NCI-H82 (cell line): Measurements from ENCODE around the gene MAGIX.

Source experiments
- DNase-seq: peaks from one replicate; lab custom pipeline; 2025; lab: John Stamatoyannopoulos, UW

The MAGIX gene

DNA sequence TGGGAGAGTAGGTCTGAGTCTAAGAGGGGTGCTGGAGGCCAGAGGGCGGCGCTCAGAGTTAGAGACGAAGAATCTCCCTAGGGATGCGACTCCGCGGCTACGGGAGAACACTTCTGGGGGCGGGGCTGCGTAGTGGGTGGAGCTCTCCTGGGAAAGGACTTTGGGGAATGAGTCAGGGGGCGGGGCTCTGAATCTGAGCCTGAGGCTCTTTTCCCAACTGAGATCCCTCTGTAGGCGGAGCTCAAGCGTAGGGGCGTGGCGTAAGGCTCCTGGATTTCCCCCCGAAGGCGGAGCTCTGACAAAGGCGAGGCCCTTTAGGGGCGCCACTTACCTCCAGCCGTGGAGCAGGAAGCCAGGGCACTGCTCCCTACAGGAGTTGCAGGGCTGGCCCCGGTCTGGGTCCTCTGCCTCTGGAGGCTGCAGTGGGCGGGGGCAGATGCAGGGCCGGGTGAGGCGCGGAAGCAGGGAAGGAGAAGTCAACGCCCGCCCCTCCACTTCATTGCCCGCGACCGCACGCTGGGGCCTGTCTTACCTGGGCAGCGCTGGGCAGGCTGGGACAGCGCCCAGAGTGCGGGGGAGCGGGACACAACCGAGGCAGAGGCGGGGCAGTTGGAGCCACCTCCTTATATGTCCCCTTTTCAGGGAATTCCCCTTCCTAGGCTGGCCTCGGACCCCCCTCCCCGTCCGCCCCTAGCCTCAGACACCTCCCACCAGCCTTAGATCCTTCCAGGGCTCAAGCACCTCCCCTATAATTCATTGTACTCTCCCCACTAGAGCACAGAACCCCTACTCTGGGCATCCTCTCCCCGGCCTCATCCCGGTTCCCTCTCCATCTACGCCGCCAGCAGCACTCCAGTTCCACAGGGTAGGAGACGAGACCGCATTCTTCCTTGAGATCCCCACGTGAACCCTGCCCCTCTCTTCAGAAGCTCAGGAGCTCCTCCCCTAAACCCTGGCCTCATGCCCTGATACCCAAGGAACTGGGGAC is 22.0 kb downstream of the MAGIX start:
- DNase-seq: peak; percentile 99

DNA sequence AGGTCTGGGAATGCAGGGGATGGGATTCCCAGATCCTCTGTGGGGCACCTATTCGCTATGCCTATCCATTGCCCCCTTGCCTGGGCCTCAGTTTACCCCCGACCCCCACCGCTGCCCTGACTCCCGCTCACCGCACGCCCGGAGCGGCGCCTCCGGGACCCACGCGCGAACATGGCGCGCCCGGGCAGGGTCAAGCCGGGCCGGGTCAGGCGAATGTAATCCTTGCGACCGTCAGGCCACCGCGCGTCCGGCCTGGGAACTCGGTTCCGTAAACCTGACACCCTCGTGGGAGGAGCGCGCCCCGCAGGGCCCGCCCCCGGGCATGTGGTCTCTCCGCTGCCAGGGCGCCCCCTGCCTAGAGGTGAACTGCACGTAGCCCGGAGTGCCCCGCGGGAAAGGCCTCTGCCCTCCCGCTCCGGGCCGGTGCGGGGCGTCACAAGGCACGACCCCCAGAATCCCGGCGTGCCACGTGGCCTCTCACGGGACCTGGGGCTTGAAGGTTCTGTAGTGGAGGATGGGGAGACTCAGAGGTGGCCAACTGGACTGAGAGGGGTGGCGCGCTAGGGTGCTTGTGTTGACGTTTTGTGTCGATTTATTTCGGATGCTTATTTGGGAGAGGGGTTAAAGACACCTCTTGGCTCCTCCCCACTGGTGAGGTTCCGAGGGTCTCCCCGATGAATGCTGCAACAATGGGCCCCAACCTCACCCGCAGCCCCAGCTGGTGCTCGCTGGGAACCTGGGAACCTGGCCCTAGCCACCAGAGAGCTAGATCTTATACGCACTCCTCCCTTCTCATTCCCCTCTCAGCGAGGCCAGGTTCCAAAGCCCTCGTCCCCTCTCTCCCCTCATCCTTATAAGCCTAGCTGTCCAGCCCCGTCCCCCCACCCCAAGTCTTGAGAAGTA is 23.8 kb downstream of the MAGIX start, which contains the start of gene PRICKLE3:
PRICKLE3 (minus strand) TSS at position 249 of the 903 bp plus-strand sequence; CDS start at position 173, 76 bp downstream.
- peak; percentile 88 for DNase-seq

GRCh38 chrX:49187028-49187394 is 24.5 kb downstream of the MAGIX start:
- peak; percentile 74 for DNase-seq

DNA sequence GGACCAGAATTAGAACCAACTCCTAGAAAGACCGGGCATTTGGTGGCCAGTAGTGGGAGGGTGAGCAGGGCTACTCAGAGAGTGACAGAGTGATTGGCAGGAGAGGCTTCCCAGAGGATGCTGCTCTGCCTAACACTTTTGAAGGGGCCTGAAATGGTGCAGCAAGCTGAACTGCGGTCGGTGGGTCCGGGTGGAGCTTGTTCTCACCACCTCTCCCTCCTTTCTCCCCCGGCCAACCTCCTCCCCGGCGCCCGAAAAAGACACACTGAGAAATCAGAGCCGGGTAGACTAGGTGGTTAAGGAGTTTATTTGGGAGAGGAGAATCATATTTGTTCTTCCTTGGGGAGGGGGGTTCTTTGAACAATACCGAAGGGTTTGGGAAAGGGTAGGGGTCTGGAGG is 25.0 kb downstream of the MAGIX start:
- peak; percentile 67 for DNase-seq

DNA sequence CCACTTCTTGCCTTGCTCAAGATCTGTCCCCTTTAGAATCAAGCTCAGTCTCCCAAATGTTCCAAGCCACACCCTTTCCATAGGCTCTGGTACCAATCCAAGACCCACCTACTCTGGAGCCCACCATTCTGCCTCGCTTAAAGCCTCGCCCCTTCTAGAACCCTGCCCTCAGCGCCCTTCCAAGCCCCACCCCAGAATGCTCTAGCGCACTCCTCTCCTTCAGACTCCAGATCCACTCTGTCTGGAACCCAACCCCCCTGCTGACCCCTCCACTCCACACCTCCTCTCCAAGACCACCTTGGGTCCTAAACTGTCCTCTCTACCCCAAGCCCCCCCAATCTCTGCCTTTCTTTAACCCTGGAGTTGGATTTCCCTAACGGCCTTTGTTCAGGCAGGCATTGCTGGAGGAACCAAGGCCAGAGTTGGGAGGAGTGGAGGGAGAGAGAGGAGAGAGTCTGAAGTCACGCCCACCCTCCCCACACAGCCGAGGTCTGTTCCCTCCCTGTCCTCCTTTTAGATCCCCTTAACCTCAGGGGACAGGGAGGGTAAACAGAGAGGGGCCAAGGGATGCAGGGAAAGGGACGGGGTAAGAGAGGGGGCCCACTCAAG is 26.0 kb downstream of the MAGIX start:
- DNase-seq: peak; percentile 33

GRCh38 chrX:49189606-49190005 is 27.0 kb downstream of the MAGIX start:
- DNase-seq: no peak

DNA sequence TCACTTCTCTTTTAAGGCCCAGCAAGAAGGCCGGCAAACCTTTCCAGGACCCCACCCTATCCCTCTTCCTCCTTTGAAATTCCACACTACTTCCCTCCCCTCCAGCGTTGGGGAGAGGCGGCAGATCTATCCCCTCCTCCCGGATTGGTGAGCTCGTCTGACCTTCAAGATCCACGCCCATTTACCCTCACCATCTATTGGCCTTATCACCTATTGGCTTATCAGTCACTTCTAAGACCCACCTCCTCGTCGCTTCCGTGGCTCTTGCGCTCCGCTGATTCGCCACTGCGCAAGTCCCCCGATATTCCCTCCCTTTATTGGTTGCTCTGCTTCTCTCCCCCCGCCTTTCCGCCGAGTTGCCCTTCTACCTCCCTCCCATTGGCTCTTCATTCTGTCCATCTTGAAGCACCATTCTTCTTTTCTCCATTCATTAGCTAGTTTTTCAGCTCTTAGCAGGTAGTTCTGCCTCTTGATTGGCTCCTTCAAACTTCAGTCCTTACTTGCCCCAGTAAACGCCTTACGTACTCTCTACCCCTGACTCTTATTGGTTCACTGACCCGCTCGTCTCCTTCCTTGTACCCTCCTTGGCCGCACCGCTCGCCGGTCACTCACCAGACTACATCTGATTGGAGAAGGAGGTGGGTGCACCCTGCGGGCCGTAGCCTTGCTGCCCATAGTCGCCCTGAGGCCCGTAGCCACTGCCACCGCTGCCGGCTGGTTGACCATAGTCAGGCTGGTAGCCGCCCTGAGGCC is 28.4 kb downstream of the MAGIX start:
- DNase-seq: peak; percentile 13

- DNase-seq: no peak
Observed at GRCh38 chrX:49191574-49192011, 29.0 kb downstream of the MAGIX start.

DNA sequence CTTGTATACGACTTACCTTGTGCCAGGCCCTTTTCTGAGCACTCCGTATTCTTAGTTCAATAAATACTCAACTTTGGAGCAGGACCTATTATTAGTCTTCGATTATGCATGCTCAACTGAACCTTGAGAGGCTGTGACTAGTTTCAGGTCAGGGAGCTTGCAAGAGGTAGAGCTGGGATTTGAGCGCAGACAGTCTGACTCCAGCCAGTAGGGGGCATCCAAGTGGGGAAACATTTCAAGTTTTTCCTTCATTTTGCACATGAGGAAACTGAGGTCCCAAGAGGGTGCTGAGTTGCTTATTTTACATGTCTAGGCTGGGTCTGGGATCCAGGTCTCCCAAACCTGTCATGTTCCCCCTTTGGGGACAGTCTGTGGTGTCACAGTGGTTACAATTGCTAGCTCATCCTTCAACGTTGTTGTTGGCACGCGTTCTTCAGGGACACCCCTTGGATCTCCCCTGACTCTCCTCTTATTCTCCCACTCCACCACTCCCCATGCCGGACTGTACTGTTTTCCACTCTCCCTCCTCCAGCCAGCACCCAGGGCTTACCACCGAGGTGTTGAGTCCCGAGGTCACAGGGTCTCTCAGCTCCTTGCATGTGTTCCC is 30.3 kb downstream of the MAGIX start:
- DNase-seq: peak; percentile 31

DNA sequence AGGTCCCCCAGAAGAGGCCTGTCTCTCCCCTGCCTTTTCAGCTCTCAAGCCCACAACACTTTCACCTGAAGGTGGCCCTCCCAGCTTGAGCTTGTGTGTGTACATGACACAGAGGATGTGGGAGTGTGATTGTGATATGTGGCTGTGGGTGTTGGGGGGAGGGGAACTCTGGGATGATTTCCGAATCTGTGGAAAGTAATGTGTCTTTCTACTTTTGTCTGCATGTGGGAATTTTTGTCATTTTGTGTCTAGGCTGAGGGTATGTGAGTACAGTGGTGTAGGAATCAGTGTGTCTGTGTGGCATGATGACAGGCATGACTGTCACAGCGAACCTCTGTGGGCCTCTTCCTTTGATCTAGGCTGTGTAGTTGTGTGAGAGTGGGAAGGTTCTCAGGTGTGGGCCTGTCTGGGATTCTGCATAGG is 31.0 kb downstream of the MAGIX start:
- DNase-seq: no peak

- peak; percentile 86 for DNase-seq
Observed at GRCh38 chrX:49197543-49198087, 35.1 kb downstream of the MAGIX start.

DNA sequence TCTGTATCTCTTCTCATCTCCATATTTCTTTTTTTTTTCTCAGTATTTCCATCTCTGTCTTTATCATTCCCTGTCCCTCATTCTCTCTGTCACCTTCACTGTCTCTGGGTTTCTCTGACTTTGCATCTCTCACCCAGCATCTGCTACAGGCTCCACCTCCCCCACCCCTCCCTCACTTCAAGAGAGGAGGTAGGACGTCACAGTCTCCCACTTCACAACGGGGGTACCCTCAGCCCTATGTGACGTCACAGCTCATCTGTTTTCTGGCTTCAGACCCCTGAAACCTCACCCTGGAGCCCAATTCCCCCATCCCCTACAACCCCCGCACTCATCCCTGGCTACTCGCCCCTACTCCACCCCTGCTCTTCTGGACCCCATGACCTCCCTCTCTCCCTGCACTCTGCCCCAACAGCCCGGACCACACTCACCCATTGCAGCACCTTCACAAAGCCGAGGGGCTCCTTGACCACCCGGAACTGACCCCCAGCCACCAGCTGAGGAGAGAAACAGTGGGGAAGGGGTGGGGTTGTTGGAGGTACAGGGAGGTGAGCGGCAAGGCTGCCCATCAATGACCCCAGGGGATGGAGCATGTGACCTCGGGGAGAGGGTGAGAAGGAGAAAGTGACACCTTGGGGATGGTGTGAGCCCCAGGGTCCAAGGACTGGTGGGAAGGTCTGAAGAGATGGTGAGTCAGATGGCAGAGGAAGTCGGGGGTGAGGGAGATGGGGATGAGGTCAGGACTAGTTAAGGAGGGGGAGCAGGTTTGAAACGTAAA is 36.2 kb downstream of the MAGIX start:
- peak; percentile 68 for DNase-seq

GRCh38 chrX:49199315-49199595 is 36.7 kb downstream of the MAGIX start:
- no peak for DNase-seq

GRCh38 chrX:49199906-49200771 is 37.6 kb downstream of the MAGIX start, which contains the start of gene SYP:
Gene SYP, minus strand, starts transcription at chrX:49200193. Its CDS starts 7 bp downstream, at chrX:49200186.
- peak; percentile 92 for DNase-seq

GRCh38 chrX:49202022-49202421 is 39.5 kb downstream of the MAGIX start:
- no peak for DNase-seq

DNA sequence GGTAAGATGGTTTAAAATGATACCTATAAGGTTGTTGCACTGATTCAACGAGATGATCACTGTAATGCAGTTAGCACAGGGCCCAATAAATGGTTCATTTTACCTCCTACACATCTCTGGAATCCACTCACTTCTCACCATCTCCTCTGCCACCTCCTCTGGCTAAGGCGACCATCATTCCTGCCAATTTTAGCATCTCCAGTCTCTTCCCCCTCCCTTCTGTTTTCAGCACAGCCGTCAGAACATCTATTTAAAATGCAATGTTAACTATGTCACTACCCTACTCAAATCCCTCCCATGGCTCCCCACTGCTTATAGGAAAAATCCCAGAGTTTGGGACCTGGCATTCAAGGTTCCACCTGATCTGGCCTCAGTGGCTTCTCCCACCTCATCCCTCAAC is 41.0 kb downstream of the MAGIX start:
- no peak for DNase-seq

- DNase-seq: no peak
Observed at GRCh38 chrX:49204017-49204416, 41.5 kb downstream of the MAGIX start.

- no peak for DNase-seq
Observed at GRCh38 chrX:49204709-49205108, 42.2 kb downstream of the MAGIX start.

- no peak for DNase-seq
Observed at GRCh38 chrX:49205443-49205842, 42.9 kb downstream of the MAGIX start.
